Keratinocyte (primary cell): ENCODE measurements around the gene AGAP5. TPM values are rescaled to one million over a fixed set of nuclear protein-coding genes. Genes with fewer than 3 reads are reported as not detected.

ENCODE experiments used
- DNase-seq: peaks from one replicate; pipeline ENCODE4 v3.0.0-alpha.2; 2011; ENCODE audit warnings: low read depth, missing footprints, low spot score
- FAIRE-seq: peaks from 2 replicates; lab custom pipeline; 2011; peaks lifted over from hg19 to GRCh38; lab: Jason Lieb, UNC
- H2AFZ ChIP-seq: 2 replicates; pipeline ENCODE4 v1.6.0; 2012; ENCODE audit warnings: low read length, control low read depth, inconsistent platforms; ENCODE audit not compliant: control insufficient read depth
- H3K27ac ChIP-seq: 2 replicates; pipeline ENCODE4 v1.5.1; 2011; ENCODE audit warnings: low read length; ENCODE audit not compliant: control insufficient read depth, insufficient read depth
- H3K27me3 ChIP-seq: 3 replicates; pipeline ENCODE4 v1.6.0; 2011; ENCODE audit warnings: low read length; ENCODE audit not compliant: control insufficient read depth, insufficient read depth; ENCODE audit errors: extremely low read depth
- H3K36me3 ChIP-seq, 2 experiments: 2 replicates in 1 of 2; 3 replicates in 1 of 2; pipeline ENCODE4 v1.5.1; 2011; ENCODE audit warnings: low read length in 2 of 2, mild to moderate bottlenecking in 1 of 2; ENCODE audit not compliant: control insufficient read depth in 2 of 2, insufficient read depth in 2 of 2; ENCODE audit errors: extremely low read depth in 1 of 2
- H3K4me1 ChIP-seq: 3 replicates; pipeline ENCODE4 v1.5.1; 2011; ENCODE audit warnings: low read length; ENCODE audit not compliant: control insufficient read depth, insufficient read depth; ENCODE audit errors: extremely low read depth
- H3K4me2 ChIP-seq: 3 replicates; pipeline ENCODE4 v1.6.0; 2011; ENCODE audit warnings: low read depth, low read length; ENCODE audit not compliant: control insufficient read depth, insufficient read depth; ENCODE audit errors: extremely low read depth
- H3K4me3 ChIP-seq, 3 experiments: fragments of 200-600 bp in 1 of 3; sonication (generic) in 1 of 3; 2 replicates in 2 of 3; 3 replicates in 1 of 3; pipeline ENCODE4 v1.5.1; 2011 to 2016; ENCODE audit warnings: low read length in 3 of 3, mild to moderate bottlenecking in 3 of 3, control low read depth in 2 of 3, inconsistent platforms in 1 of 3, low read depth in 1 of 3, mixed read lengths in 1 of 3, mixed run types in 1 of 3, moderate library complexity in 1 of 3; ENCODE audit not compliant: control insufficient read depth in 2 of 3, insufficient read depth in 2 of 3; ENCODE audit errors: extremely low read depth in 1 of 3
- H3K79me2 ChIP-seq: 2 replicates; pipeline ENCODE4 v1.6.0; 2012; ENCODE audit warnings: low read length; ENCODE audit not compliant: control insufficient read depth, insufficient read depth
- H3K9ac ChIP-seq: 3 replicates; pipeline ENCODE4 v1.6.0; 2011; ENCODE audit warnings: low read length; ENCODE audit not compliant: control insufficient read depth, insufficient read depth; ENCODE audit errors: extremely low read depth
- H3K9me1 ChIP-seq: 3 replicates; pipeline ENCODE4 v1.6.0; 2011; ENCODE audit warnings: low read length; ENCODE audit not compliant: control insufficient read depth, insufficient read depth; ENCODE audit errors: extremely low read depth
- H3K9me3 ChIP-seq: 2 replicates; pipeline ENCODE4 v1.5.1; 2012; ENCODE audit warnings: low read depth, low read length; ENCODE audit not compliant: control insufficient read depth
- H4K20me1 ChIP-seq: 3 replicates; pipeline ENCODE4 v1.6.0; 2011; ENCODE audit warnings: low read length; ENCODE audit not compliant: control insufficient read depth, insufficient read depth; ENCODE audit errors: extremely low read depth
- EZH2 ChIP-seq: IDR thresholded peaks from one replicate; pipeline ENCODE4 v1.6.1; 2012; ENCODE audit warnings: inconsistent platforms, mild to moderate bottlenecking, low read length, moderate library complexity
- dilution Hi-C: fragments of 300-500 bp; cut with MboI; formaldehyde crosslinking; loops from one replicate; pipeline ENCODE4 v1.7.0; 2020; ENCODE audit warnings: low sequenced_read_pairs; ENCODE audit not compliant: extremely low pct_ligation_motif_present
- polyA plus RNA-seq, 5 experiments: library from polyadenylated mRNA; depleted of rRNA in 3 of 5; stranded (reverse) in 3 of 5; stranded (forward) in 1 of 5; unstranded in 1 of 5; fragments of >200 nt; gene quantifications; 1 replicate in 1 of 5; 2 replicates in 3 of 5; 3 replicates in 1 of 5; pipeline versions ENCODE4 v1.2.1 to v1.2.3, GENCODE V29; 2011 to 2012; ENCODE audit warnings: missing spikeins in 2 of 5, low read depth in 1 of 5, low replicate concordance in 1 of 5
- TF ChIP-seq, protein P1 (sequence below), 3 experiments: IDR thresholded peaks in 1 of 3; conservative IDR thresholded peaks in 1 of 3; optimal IDR thresholded peaks in 1 of 3; 2 replicates in 2 of 3; 3 replicates in 1 of 3; pipeline versions ENCODE3 to v1.5.1; 2011; ENCODE audit warnings: low read length in 3 of 3, mild to moderate bottlenecking in 3 of 3, moderate library complexity in 2 of 3, control low read depth in 1 of 3, inconsistent platforms in 1 of 3; ENCODE audit not compliant: insufficient read depth in 2 of 3; ENCODE audit errors: extremely low read depth in 1 of 3

AGAP5 gene
- polyA plus RNA-seq, 1 donor (not counting 4 experiments of a cell fraction or from before 2014, with no cell fraction given) = 3.6 TPM

DNA sequence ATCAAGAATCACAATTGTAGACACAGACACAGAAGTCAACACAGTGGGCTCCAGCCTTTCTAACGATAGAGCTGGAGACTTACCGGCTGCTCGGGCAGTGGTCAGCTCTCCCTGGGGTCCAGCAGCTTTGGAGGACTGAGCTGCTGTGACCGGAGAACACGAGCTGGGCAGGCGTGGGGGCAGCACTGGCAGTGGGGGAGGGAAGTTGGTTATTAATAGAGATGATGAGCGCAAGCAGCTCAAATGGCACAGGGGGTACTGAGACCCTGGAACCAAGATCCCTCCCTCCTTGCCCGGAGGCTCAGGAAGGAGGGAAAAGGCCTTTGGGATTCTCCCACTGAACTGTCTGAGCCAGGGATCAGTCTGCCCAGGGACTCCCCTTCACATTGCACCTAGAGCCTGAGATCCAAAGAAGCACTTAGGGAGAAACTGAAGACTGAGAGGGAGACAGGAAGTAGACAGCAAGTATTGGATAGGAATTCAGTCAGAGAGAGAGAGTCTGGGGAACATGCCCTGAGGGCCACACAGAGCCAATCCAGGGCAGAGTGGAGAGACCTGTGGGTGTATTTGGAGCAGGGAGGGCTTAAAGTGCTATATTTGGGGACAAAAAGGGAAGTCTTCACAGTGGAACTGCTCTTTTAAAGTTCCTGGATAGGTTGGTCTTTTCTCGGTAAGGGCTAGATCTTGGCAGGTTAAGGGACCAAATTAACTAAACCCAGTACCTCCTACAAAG, 56.4 kb downstream of the AGAP5 start, which contains the start of gene MYOZ1:
TSS of gene MYOZ1 (minus strand) at position 147 of the 733 bp plus-strand sequence. CDS start 1,457 bp downstream, outside the sequence.
- Histone ChIP-seq H3K4me1 (no peaks in the 10 kb centered on the region), H3K36me3 (no peaks in the 10 kb centered on the region), H3K79me2 (no peaks in the 10 kb centered on the region), H2AFZ (peak within 1 kb of the TSS; percentile 37), H3K9me3 (no peaks in the 10 kb centered on the region), H4K20me1 (no peaks in the 10 kb centered on the region), H3K4me3 (no peak within 1 kb of the TSS), H3K9me1 (no peaks in the 10 kb centered on the region), H3K9ac (no peak within 1 kb of the TSS), H3K4me2 (no peak within 1 kb of the TSS), H3K27me3 (no peaks in the 10 kb centered on the region), H3K27ac (no peak within 1 kb of the TSS)
- dilution Hi-C loops = no loop called here
- DNase-seq (no peak), FAIRE-seq (no peak)
- TF ChIP-seq, protein P1, sequence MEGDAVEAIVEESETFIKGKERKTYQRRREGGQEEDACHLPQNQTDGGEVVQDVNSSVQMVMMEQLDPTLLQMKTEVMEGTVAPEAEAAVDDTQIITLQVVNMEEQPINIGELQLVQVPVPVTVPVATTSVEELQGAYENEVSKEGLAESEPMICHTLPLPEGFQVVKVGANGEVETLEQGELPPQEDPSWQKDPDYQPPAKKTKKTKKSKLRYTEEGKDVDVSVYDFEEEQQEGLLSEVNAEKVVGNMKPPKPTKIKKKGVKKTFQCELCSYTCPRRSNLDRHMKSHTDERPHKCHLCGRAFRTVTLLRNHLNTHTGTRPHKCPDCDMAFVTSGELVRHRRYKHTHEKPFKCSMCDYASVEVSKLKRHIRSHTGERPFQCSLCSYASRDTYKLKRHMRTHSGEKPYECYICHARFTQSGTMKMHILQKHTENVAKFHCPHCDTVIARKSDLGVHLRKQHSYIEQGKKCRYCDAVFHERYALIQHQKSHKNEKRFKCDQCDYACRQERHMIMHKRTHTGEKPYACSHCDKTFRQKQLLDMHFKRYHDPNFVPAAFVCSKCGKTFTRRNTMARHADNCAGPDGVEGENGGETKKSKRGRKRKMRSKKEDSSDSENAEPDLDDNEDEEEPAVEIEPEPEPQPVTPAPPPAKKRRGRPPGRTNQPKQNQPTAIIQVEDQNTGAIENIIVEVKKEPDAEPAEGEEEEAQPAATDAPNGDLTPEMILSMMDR (optimal IDR thresholded peaks at IDR 0.05 in 1 of 3, IDR thresholded peaks at IDR 0.05 in 1 of 3, conservative IDR thresholded peaks at IDR 0.05 in 1 of 3; ENCODE audit: extremely low read depth in 1 of 3, insufficient read depth in 2 of 3, low read length in 3 of 3) = no peak
- TF ChIP-seq EZH2 = no peak

DNA sequence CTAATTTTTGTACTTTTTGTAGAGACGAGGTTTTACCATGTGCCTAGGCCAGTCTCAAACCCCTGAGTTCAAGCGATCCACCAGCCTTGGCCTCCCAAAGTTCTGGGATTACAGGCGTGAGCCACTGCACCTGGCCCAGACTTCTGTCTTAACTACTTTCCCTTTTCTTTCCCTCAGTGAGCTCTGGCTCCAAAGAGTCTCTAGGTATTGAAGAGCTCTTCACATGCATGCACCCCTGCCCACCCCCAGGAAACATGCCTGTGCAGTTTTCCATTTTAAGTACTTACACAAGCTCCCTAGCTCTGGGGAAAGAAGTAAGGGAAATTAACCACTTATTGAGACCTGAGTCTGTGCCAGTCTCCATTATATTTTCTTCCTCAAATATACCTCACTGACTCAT, 58.6 kb downstream of the AGAP5 start:
- DNase-seq (no peak), FAIRE-seq (no peak)
- Histone ChIP-seq H3K4me2 (no peak overlapping the region), H3K36me3 (no peaks in the 10 kb centered on the region), H3K9me3 (no peaks in the 10 kb centered on the region), H3K9me1 (no peaks in the 10 kb centered on the region), H2AFZ (no peak overlapping the region), H4K20me1 (no peaks in the 10 kb centered on the region), H3K27me3 (no peaks in the 10 kb centered on the region), H3K9ac (no peak overlapping the region), H3K4me1 (no peaks in the 10 kb centered on the region), H3K4me3 (no peak overlapping the region), H3K79me2 (no peaks in the 10 kb centered on the region), H3K27ac (no peak overlapping the region)
- dilution Hi-C loops = no loop called here
- no peak for TF ChIP-seq EZH2
- TF ChIP-seq, protein P1 (optimal IDR thresholded peaks at IDR 0.05 in 1 of 3, IDR thresholded peaks at IDR 0.05 in 1 of 3, conservative IDR thresholded peaks at IDR 0.05 in 1 of 3; ENCODE audit: extremely low read depth in 1 of 3, insufficient read depth in 2 of 3, low read length in 3 of 3) = no peak
